Tibial artery (tissue), 4 donors: ENCODE data around the gene STAM.

ENCODE experiments used
- DNase-seq, 2 donors: peaks; one replicate each; pipeline ENCODE4 v3.0.0-alpha.2; 2019
- H3K27ac ChIP-seq, 2 donors: fragments of 200-600 bp; sonication (generic) in 1 of 2; 1 replicate in 1 of 2; 2 replicates in 1 of 2; pipeline ENCODE4 v1.5.1; 2018 to 2019; ENCODE audit warnings: mild to moderate bottlenecking in 1 of 2
- H3K27me3 ChIP-seq, 2 donors: fragments of 200-600 bp; sonication (generic) in 1 of 2; one replicate each; pipeline versions ENCODE4 v1.5.1 to v1.6.0; 2016 to 2019
- H3K36me3 ChIP-seq, 3 donors: fragments of 200-600 bp; sonication (generic) in 2 of 3; one replicate each; pipeline ENCODE4 v1.5.1; 2016 to 2019; ENCODE audit warnings: mild to moderate bottlenecking in 2 of 3
- H3K4me1 ChIP-seq, 4 donors: fragments of 200-600 bp; sonication (generic) in 2 of 4; 1 replicate in 3 of 4; 2 replicates in 1 of 4; pipeline ENCODE4 v1.5.1; 2016 to 2019
- H3K4me3 ChIP-seq, 2 donors: fragments of 200-600 bp; sonication (generic) in 1 of 2; 1 replicate in 1 of 2; 2 replicates in 1 of 2; pipeline ENCODE4 v1.5.1; 2018 to 2019; ENCODE audit warnings: mild to moderate bottlenecking in 2 of 2
- H3K9me3 ChIP-seq, 3 donors: fragments of 200-600 bp; sonication (generic) in 1 of 3; one replicate each; pipeline ENCODE4 v1.5.1; 2016 to 2019
- CTCF ChIP-seq, 2 experiments: fragments of 200-600 bp in 1 of 2; fragments of 450-650 bp in 1 of 2; IDR thresholded peaks; one replicate each; pipeline ENCODE4 v1.5.1; 2017 to 2019; ENCODE audit warnings: antibody characterized with exemption in 2 of 2, mild to moderate bottlenecking in 1 of 2, moderate library complexity in 1 of 2
- intact Hi-C: fragments of 100-400 bp; cut with DNase I; formaldehyde crosslinking; loops from one replicate; pipeline ENCODE4 v1.15.0; 2023; ENCODE audit warnings: low total_unique reads

The STAM gene

DNA sequence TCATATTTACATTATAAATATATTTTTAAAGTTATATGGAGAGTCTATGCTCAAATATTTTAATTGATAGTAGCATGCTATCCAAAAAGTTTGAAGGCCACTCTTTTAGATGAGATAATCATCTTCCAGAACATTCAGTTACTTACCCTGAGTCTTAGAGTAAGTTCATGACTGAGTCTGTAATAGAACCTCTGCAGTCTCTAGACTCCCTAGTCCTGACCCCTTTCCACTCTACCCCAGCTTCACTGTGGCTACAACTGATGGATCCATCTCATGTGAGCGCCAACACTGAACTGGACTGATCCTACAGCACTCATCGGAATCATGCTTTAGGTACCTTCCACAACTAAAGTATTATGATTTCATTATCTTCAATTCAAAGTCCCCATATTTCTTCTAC is 36.9 kb upstream of the STAM start:
- intact Hi-C loops, result loop anchor here (2.0 to 5.0 kb wide), 2 partner anchors 136 to 495 kb away; no protein-coding TSS in a partner anchor
- peaks cover 5 to 8% (median 5%) of the 10 kb centered on the region in 3 donors for H3K36me3 ChIP-seq
- no peaks in the 10 kb centered on the region for H3K9me3 ChIP-seq
- H3K4me1 ChIP-seq, result peaks cover 0 to 22% (median 0%) of the 10 kb centered on the region in 4 donors
- no peak overlapping the region for H3K4me3 ChIP-seq
- H3K27me3 ChIP-seq, result no peaks in the 10 kb centered on the region
- H3K27ac ChIP-seq, result no peak overlapping the region
- DNase-seq, result no peak
- TF ChIP-seq CTCF (IDR thresholded peaks at IDR 0.05), result no peak

- H3K4me3 ChIP-seq, result no peak overlapping the region
- no peaks in the 10 kb centered on the region for H3K27me3 ChIP-seq
- intact Hi-C loops, result loop anchor here (2.0 to 5.0 kb wide), 2 partner anchors 135 to 495 kb away; no protein-coding TSS in a partner anchor
- H3K27ac ChIP-seq, result peak overlapping the region in 1 of 2 donors; percentile 29
- no peak for DNase-seq
- H3K36me3 ChIP-seq, result peaks cover 3 to 8% (median 3%) of the 10 kb centered on the region in 3 donors
- TF ChIP-seq CTCF (IDR thresholded peaks at IDR 0.05), result peak; percentile 90 to 93
- H3K9me3 ChIP-seq, result no peaks in the 10 kb centered on the region
- peaks cover 0 to 29% (median 0%) of the 10 kb centered on the region in 4 donors for H3K4me1 ChIP-seq
Measured at GRCh38 chr10:17607603-17608332, 36.2 kb upstream of the STAM start.

DNA sequence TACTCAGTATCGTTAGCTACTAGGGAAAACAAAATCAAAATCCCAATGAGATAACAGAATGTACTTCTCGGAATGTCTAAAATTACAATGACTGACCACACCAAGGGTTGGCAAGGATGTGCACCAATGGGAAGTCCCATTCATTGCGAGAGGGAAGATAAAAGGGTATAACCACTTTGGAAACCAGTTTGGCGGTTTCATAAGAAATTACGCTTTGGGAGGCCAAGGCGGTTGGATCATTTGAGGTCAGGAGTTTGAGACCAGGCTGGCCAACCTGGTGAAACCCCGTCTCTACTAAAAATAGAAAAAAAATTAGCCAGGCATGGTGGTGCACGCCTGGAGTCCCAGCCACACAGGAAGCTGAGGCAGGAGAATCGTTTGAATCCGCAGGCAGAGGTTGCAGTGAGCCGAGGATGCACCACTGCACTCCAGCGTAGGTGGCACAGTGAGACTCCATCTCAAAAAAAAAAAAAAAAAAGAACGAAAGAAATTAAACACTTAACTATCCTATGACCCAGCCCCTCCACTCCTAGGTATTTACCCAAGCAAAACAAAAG is 34.4 kb upstream of the STAM start:
- peaks cover 0 to 44% (median 6%) of the 10 kb centered on the region in 4 donors for H3K4me1 ChIP-seq
- intact Hi-C loops, result loop anchor here (5.0 kb wide), 1 partner anchor 493 kb away; no protein-coding TSS in a partner anchor
- TF ChIP-seq CTCF (IDR thresholded peaks at IDR 0.05), result no peak

DNA sequence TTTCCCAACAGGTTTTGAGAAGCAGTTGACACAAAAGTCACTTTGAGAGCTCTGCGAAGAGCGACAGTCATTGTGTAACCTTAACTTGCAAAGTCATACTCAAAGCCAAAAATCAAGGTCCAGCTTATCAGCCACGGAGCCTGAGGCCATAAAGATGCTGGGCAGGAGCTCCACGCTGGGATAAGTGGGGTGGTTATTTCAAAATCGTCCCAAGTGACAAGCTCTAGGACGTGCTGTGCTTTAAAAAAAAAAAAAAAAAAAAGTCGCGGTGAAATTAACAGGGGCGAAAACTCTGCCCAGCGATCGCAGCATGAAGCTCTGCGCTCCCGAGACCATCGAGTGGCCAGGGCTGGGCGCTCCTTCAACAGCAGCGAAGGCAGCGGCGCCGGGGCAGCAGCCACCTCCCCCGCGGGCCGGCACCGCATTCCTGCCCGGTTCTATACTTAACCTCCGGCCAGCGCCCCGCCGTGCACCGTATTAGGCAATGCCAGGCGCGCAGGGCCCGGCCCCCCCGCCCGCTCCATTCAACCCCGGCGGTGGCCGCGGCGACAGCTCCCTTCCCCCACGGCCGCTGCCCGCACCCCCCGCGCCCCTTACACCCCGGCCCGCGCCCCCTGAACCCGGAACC is 27.4 kb upstream of the STAM start:
- peak overlapping the region; percentile 95 to 97 for H3K27ac ChIP-seq

More for the DNA sequence above, 34.4 kb upstream of the STAM start:
- H3K9me3 ChIP-seq, result no peaks in the 10 kb centered on the region
- no peak overlapping the region for H3K27ac ChIP-seq
- no peak overlapping the region for H3K4me3 ChIP-seq
- H3K36me3 ChIP-seq, result peaks cover 0 to 8% (median 0%) of the 10 kb centered on the region in 3 donors
- no peaks in the 10 kb centered on the region for H3K27me3 ChIP-seq
- no peak for DNase-seq

More for the DNA sequence above, 27.4 kb upstream of the STAM start:
- peak overlapping the region; percentile 87 to 93 for H3K4me3 ChIP-seq
- no peaks in the 10 kb centered on the region for H3K9me3 ChIP-seq
- TF ChIP-seq CTCF (IDR thresholded peaks at IDR 0.05), result no peak
- peak; percentile 73 to 92 for DNase-seq
- intact Hi-C loops, result no loop called here
- peaks cover 0 to 8% (median 0%) of the 10 kb centered on the region in 3 donors for H3K36me3 ChIP-seq
- peaks cover 0 to 44% (median 12%) of the 10 kb centered on the region in 4 donors for H3K4me1 ChIP-seq
- no peaks in the 10 kb centered on the region for H3K27me3 ChIP-seq
